IMR-90 (cell line): ENCODE measurements around the gene GPR21. TPM values are rescaled to one million over a fixed set of nuclear protein-coding genes. Genes with fewer than 3 reads are reported as not detected.

Source experiments
- CEBPB ChIP-seq: IDR thresholded peaks from 2 replicates; pipeline ENCODE4 v1.6.1; 2012; ENCODE audit warnings: low read depth, low read length, improper control_type of control experiment
- CTCF ChIP-seq: conservative IDR thresholded peaks from 2 replicates; pipeline ENCODE4 v1.5.1; 2012; ENCODE audit warnings: mild to moderate bottlenecking, low read depth, low read length, improper control_type of control experiment
- MAZ ChIP-seq: IDR thresholded peaks from 2 replicates; pipeline ENCODE4 v1.6.1; 2012; ENCODE audit warnings: low read depth, mild to moderate bottlenecking, low read length, improper control_type of control experiment, moderate library complexity, borderline replicate concordance
- NFE2L2 ChIP-seq: fragments of 150-350 bp; IDR thresholded peaks from 2 replicates; pipeline ENCODE4 v1.6.1; 2016; ENCODE audit warnings: low read depth, mild to moderate bottlenecking, low read length
- POLR2A ChIP-seq: IDR thresholded peaks from 2 replicates; pipeline ENCODE4 v1.6.1; 2012; ENCODE audit warnings: mild to moderate bottlenecking, low read depth, low read length
- RCOR1 ChIP-seq: IDR thresholded peaks from 2 replicates; pipeline ENCODE4 v1.6.1; 2012; ENCODE audit warnings: mild to moderate bottlenecking, low read length, improper control_type of control experiment; ENCODE audit not compliant: insufficient replicate concordance
- RFX5 ChIP-seq: IDR thresholded peaks from 2 replicates; pipeline ENCODE4 v1.8.0; 2012; ENCODE audit warnings: low read depth, mild to moderate bottlenecking, low read length, moderate library complexity
- SMC3 ChIP-seq: fragments of 150-350 bp; IDR thresholded peaks from 2 replicates; pipeline ENCODE4 v1.6.1; 2016; ENCODE audit warnings: low read depth, mild to moderate bottlenecking, antibody characterized with exemption, low read length, moderate library complexity
- polyA plus RNA-seq, 3 experiments: library from polyadenylated mRNA; depleted of rRNA; stranded (reverse); fragments of >200 nt; gene quantifications; 2 replicates each; pipeline ENCODE4 v1.2.3, GENCODE V29; 2012; ENCODE audit warnings: low replicate concordance in 1 of 3
- total RNA-seq: library from RNA; depleted of rRNA; stranded (reverse); fragments of >200 nt; gene quantifications from 2 replicates; pipeline ENCODE4 v1.2.3, GENCODE V29; 2012

Gene GPR21
- total and polyA plus RNA-seq, 2 of the 4 experiments (the other 2 are of a cell fraction) = 0.90 TPM; not detected in 1

- TF ChIP-seq CTCF = no peak
- no peak for TF ChIP-seq RFX5
- TF ChIP-seq SMC3 = no peak
- TF ChIP-seq NFE2L2 = no peak
- no peak for TF ChIP-seq CEBPB
- no peak for TF ChIP-seq MAZ
- TF ChIP-seq RCOR1 = no peak
- TF ChIP-seq POLR2A = no peak
Measured at GRCh38 chr9:123048748-123049147, 15.3 kb downstream of the GPR21 start (continued).
